SK-N-SH treated with all-trans-retinoic acid at 6 μM for 48 hours (cell line): ENCODE results near the gene TSLP.

ENCODE experiments used
- ATAC-seq: fragments of 200-7000 bp; cut with Tn5 transposase; 3 replicates; pipeline ENCODE4 v1.9.1; 2020; ENCODE audit warnings: mild to moderate bottlenecking, moderate library complexity
- ARNTL ChIP-seq: fragments of 450-650 bp; formaldehyde crosslinking; IDR thresholded peaks from 2 replicates; pipeline ENCODE4 v1.5.0; 2020; ENCODE audit warnings: low read depth, mild to moderate bottlenecking, moderate library complexity, borderline replicate concordance
- BACH2 ChIP-seq: fragments of 250-450 bp; sonication (Bioruptor Pico); IDR thresholded peaks from 2 replicates; pipeline ENCODE4 v1.9.0; 2021; ENCODE audit warnings: mild to moderate bottlenecking, borderline replicate concordance
- CREB5 ChIP-seq: fragments of 250-450 bp; sonication (Bioruptor Pico); IDR thresholded peaks from 2 replicates; pipeline ENCODE4 v1.5.1; 2020; ENCODE audit warnings: low read depth, mild to moderate bottlenecking, moderate library complexity
- CSRNP3 ChIP-seq: fragments of 250-450 bp; sonication (Bioruptor Pico); IDR thresholded peaks from 2 replicates; pipeline ENCODE4 v1.5.1; 2021; ENCODE audit warnings: mild to moderate bottlenecking, moderate library complexity
- ISL1 ChIP-seq: fragments of 250-450 bp; sonication (Bioruptor Pico); IDR thresholded peaks from 2 replicates; pipeline ENCODE4 v2.1.2; 2022; ENCODE audit warnings: mild to moderate bottlenecking, moderate library complexity
- OSR1 ChIP-seq: fragments of 250-450 bp; sonication (Bioruptor Pico); IDR thresholded peaks from 2 replicates; pipeline ENCODE4 v1.8.0; 2022; ENCODE audit warnings: moderate library complexity, mild to moderate bottlenecking, inconsistent platforms
- PATZ1 ChIP-seq: fragments of 250-450 bp; sonication (Bioruptor Pico); IDR thresholded peaks from 2 replicates; pipeline ENCODE4 v1.8.0; 2020; ENCODE audit warnings: mild to moderate bottlenecking, moderate library complexity, borderline replicate concordance
- POU6F1 ChIP-seq: fragments of 250-450 bp; sonication (Bioruptor Pico); IDR thresholded peaks from 2 replicates; pipeline ENCODE4 v1.8.0; 2021; ENCODE audit warnings: low read depth, mild to moderate bottlenecking, moderate library complexity, borderline replicate concordance
- PPARA ChIP-seq: fragments of 250-450 bp; sonication (Bioruptor Pico); IDR thresholded peaks from 2 replicates; pipeline ENCODE4 v1.5.0; 2020; ENCODE audit warnings: mild to moderate bottlenecking, borderline replicate concordance
- RARB ChIP-seq: fragments of 250-450 bp; sonication (Bioruptor Pico); IDR thresholded peaks from 2 replicates; pipeline ENCODE4 v1.8.0; 2021; ENCODE audit warnings: mild to moderate bottlenecking, moderate library complexity
- SNAI2 ChIP-seq: fragments of 250-450 bp; sonication (Bioruptor Pico); IDR thresholded peaks from 2 replicates; pipeline ENCODE4 v1.5.0; 2020; ENCODE audit warnings: mild to moderate bottlenecking, moderate library complexity
- TCF4 ChIP-seq: fragments of 250-450 bp; sonication (Bioruptor Pico); IDR thresholded peaks from 2 replicates; pipeline ENCODE4 v1.8.0; 2021; ENCODE audit warnings: mild to moderate bottlenecking, moderate library complexity, borderline replicate concordance
- TOX ChIP-seq: fragments of 250-450 bp; sonication (Bioruptor Pico); IDR thresholded peaks from 2 replicates; pipeline ENCODE4 v1.8.0; 2021; ENCODE audit warnings: mild to moderate bottlenecking, moderate library complexity, borderline replicate concordance
- TSHZ2 ChIP-seq: fragments of 250-450 bp; sonication (Bioruptor Pico); IDR thresholded peaks from 2 replicates; pipeline ENCODE4 v1.5.0; 2020; ENCODE audit warnings: mild to moderate bottlenecking, moderate library complexity
- ZC3H10 ChIP-seq: fragments of 250-450 bp; sonication (Bioruptor Pico); IDR thresholded peaks from 2 replicates; pipeline ENCODE4 v1.5.1; 2021; ENCODE audit warnings: mild to moderate bottlenecking, moderate library complexity
- ZFP3 ChIP-seq: fragments of 250-450 bp; sonication (Bioruptor Pico); IDR thresholded peaks from 2 replicates; pipeline ENCODE4 v1.5.0; 2020; ENCODE audit warnings: mild to moderate bottlenecking, moderate library complexity
- ZFP30 ChIP-seq: fragments of 450-650 bp; formaldehyde crosslinking; IDR thresholded peaks from 2 replicates; pipeline ENCODE4 v1.5.0; 2022; ENCODE audit warnings: mild to moderate bottlenecking, moderate library complexity
- ZNF565 ChIP-seq: fragments of 450-650 bp; formaldehyde crosslinking; conservative IDR thresholded peaks from 2 replicates; pipeline ENCODE4 v1.5.0; 2020; ENCODE audit warnings: low read depth, mild to moderate bottlenecking, moderate library complexity
- ZNF70 ChIP-seq: fragments of 450-650 bp; formaldehyde crosslinking; IDR thresholded peaks from 2 replicates; pipeline ENCODE4 v1.5.0; 2020; ENCODE audit warnings: mild to moderate bottlenecking, moderate library complexity

The TSLP gene

GRCh38 chr5:111106320-111106948 is 34.9 kb downstream of the TSLP start:
- no peak for TF ChIP-seq ZFP3 (CRISPR knock-in tag)
- no peak for TF ChIP-seq TOX
- TF ChIP-seq POU6F1 (CRISPR knock-in tag) = no peak
- TF ChIP-seq PATZ1 (CRISPR knock-in tag) = no peak
- no peak for TF ChIP-seq ZC3H10
- no peak for TF ChIP-seq CSRNP3 (CRISPR knock-in tag)
- no peak for TF ChIP-seq TSHZ2 (CRISPR knock-in tag)
- TF ChIP-seq ZNF70 (CRISPR knock-in tag) = no peak
- no peak for TF ChIP-seq TCF4 (CRISPR knock-in tag)
- TF ChIP-seq BACH2 = no peak
- no peak for TF ChIP-seq OSR1 (CRISPR knock-in tag)
- TF ChIP-seq SNAI2 (CRISPR knock-in tag) = no peak
- no peak for TF ChIP-seq RARB
- no peak for ATAC-seq

GRCh38 chr5:111107371-111107770 is 35.9 kb downstream of the TSLP start:
- TF ChIP-seq ZFP30 = no peak
- TF ChIP-seq SNAI2 (CRISPR knock-in tag) = no peak
- no peak for TF ChIP-seq ARNTL (CRISPR knock-in tag)
- TF ChIP-seq PPARA (CRISPR knock-in tag) = no peak
- no peak for ATAC-seq

GRCh38 chr5:111111956-111112355 is 40.4 kb downstream of the TSLP start:
- TF ChIP-seq ZNF70 (CRISPR knock-in tag) (no peak), TCF4 (CRISPR knock-in tag) (no peak), ZNF565 (CRISPR knock-in tag) (no peak), PPARA (CRISPR knock-in tag) (no peak), ARNTL (CRISPR knock-in tag) (no peak), CREB5 (CRISPR knock-in tag) (no peak), BACH2 (no peak), RARB (no peak), POU6F1 (CRISPR knock-in tag) (no peak), ZFP30 (no peak), ISL1 (CRISPR knock-in tag) (no peak)
- ATAC-seq = no peak
